Body of pancreas (tissue), 4 donors: Measurements from ENCODE around the gene RMRP.

Experiments used
- CTCF ChIP-seq, 7 experiments: fragments of 450-650 bp in 4 of 7; fragments of 200-600 bp in 3 of 7; sonication (generic) in 3 of 7; IDR thresholded peaks; one replicate each; pipeline ENCODE4 v1.5.1; 2016 to 2019; ENCODE audit warnings: antibody characterized with exemption in 7 of 7
- POLR2A ChIP-seq, 3 donors: fragments of 450-650 bp; IDR thresholded peaks; one replicate each; pipeline ENCODE4 v1.6.1; 2016; ENCODE audit warnings: antibody characterized with exemption in 3 of 3, mild to moderate bottlenecking in 2 of 3

GRCh38 chr9:35669331-35670145, 11.7 kb upstream of the RMRP start:
- no peak for TF ChIP-seq CTCF (IDR thresholded peaks at IDR 0.05)
- peak in 2 of 3 donors; percentile 17 to 26 for TF ChIP-seq POLR2A (IDR thresholded peaks at IDR 0.05)
